ENCODE measurements around the gene OXT. TPM values are rescaled to one million over a fixed set of nuclear protein-coding genes. Genes with fewer than 3 reads are reported as not detected.
A peak's percentile ranks its signal among the peaks of the same experiment; 100 is the strongest.

OXT gene
- total and polyA plus RNA-seq, 8 donors = 0.55 TPM; not detected in 7

GRCh38 chr20:3041854-3042409 is 29.5 kb upstream of the OXT start:
- Histone ChIP-seq H3K27me3 (no peaks in the 10 kb centered on the region), H3K4me1 (peaks cover 7 to 13% of the 10 kb centered on the region in 2 donors), H3K4me3 (no peak overlapping the region), H3K27ac (peak overlapping the region; percentile 45 to 51), H3K9me3 (no peaks in the 10 kb centered on the region), H3K36me3 (peaks cover 0 to 37% of the 10 kb centered on the region in 2 donors)
- intact Hi-C loops (cut with DNase I) = no loop called here
- ATAC-seq (no peak), DNase-seq (peak in 3 of 4 donors; percentile 23 to 47 (median 38))
- no peak for TF ChIP-seq CTCF (IDR thresholded peaks at IDR 0.05)

- no peak for TF ChIP-seq CTCF (IDR thresholded peaks at IDR 0.05)
- ATAC-seq = no peak
Observed at GRCh38 chr20:3042625-3043024, 28.8 kb upstream of the OXT start.

GRCh38 chr20:3043322-3043721 is 28.1 kb upstream of the OXT start, which contains the start of gene GNRH2:
Gene GNRH2 (plus strand): TSS chr20:3043622. CDS start chr20:3044415, 793 bp downstream.
- Histone ChIP-seq H3K4me3 (no peak within 1 kb of the TSS), H3K36me3 (peaks cover 0 to 33% of the 10 kb centered on the region in 2 donors), H3K9me3 (no peaks in the 10 kb centered on the region), H3K27me3 (no peaks in the 10 kb centered on the region), H3K27ac (peak within 1 kb of the TSS in 1 of 2 donors; percentile 51), H3K4me1 (peaks cover 7 to 25% of the 10 kb centered on the region in 2 donors)
- DNase-seq = no peak
- no peak for TF ChIP-seq CTCF (IDR thresholded peaks at IDR 0.05)
- ATAC-seq = no peak
- intact Hi-C loops (cut with DNase I) = no loop called here

More at GRCh38 chr20:3042625-3043024, 28.8 kb upstream of the OXT start:
- Histone ChIP-seq H3K27me3 (no peaks in the 10 kb centered on the region), H3K4me3 (no peak overlapping the region), H3K4me1 (peaks cover 7 to 20% of the 10 kb centered on the region in 2 donors), H3K9me3 (no peaks in the 10 kb centered on the region), H3K36me3 (peaks cover 0 to 33% of the 10 kb centered on the region in 2 donors), H3K27ac (peak overlapping the region in 1 of 2 donors; percentile 51)
- DNase-seq = peak in 2 of 4 donors; percentile 13 to 58
- intact Hi-C loops (cut with DNase I) = no loop called here

- ATAC-seq (no peak), DNase-seq (no peak)
- Histone ChIP-seq H3K4me3 (no peak overlapping the region), H3K27me3 (no peaks in the 10 kb centered on the region), H3K27ac (no peak overlapping the region), H3K9me3 (no peaks in the 10 kb centered on the region), H3K36me3 (peaks cover 0 to 33% of the 10 kb centered on the region in 2 donors), H3K4me1 (peaks cover 7 to 25% of the 10 kb centered on the region in 2 donors)
- intact Hi-C loops (cut with DNase I) = no loop called here
- no peak for TF ChIP-seq CTCF (IDR thresholded peaks at IDR 0.05)
Observed at GRCh38 chr20:3044336-3044965, 27.0 kb upstream of the OXT start.

- H3K9me3 ChIP-seq = no peaks in the 10 kb centered on the region
- H3K36me3 ChIP-seq = peaks cover 0 to 32% of the 10 kb centered on the region in 2 donors
- no peak for TF ChIP-seq CTCF (IDR thresholded peaks at IDR 0.05)
- ATAC-seq (peak; percentile 78), DNase-seq (peak in 1 of 4 donors; percentile 86)
- H3K4me3 ChIP-seq = peak overlapping the region; percentile 91 to 98
- peaks cover 7 to 25% of the 10 kb centered on the region in 2 donors for H3K4me1 ChIP-seq
- H3K27me3 ChIP-seq = no peaks in the 10 kb centered on the region
- peak overlapping the region; percentile 87 to 90 for H3K27ac ChIP-seq
- intact Hi-C loops (cut with DNase I) = no loop called here
Observed at GRCh38 chr20:3045042-3045815, 26.2 kb upstream of the OXT start.
